A204.1 (cell line): ENCODE results near the gene FRMD4A.
"Not testable (repeated sequence)": the region's sequence is repeated elsewhere in the genome, so short reads cannot be mapped to it uniquely, and the experiment has no call there.

Experiments
- FAIRE-seq: peaks from 2 replicates; lab custom pipeline; 2012; peaks lifted over from hg19 to GRCh38; lab: Jason Lieb, UNC

The FRMD4A gene

DNA sequence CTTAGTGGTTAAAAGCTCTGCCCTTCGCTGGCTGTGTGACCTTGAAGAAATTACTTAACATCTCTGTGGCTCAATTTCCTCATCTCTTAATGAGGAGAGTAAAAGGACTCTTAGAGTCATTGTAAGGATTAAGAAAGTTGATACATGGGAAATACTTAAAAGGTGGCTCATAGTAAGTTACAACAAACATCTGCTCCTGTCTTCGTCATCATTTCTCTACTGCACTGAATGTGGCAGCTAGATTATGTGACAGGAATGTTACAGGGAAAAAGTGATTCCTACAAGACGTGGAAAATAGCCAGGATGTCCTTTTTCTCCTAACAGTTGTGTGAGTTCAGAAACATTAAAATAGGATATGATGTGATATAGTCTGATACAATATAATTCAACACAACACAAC is 184.7 kb downstream of the FRMD4A start:
- FAIRE-seq = no peak

- no peak for FAIRE-seq
These were observed 186.3 kb downstream of the FRMD4A start for GRCh38 chr10:14144451-14144850.

DNA sequence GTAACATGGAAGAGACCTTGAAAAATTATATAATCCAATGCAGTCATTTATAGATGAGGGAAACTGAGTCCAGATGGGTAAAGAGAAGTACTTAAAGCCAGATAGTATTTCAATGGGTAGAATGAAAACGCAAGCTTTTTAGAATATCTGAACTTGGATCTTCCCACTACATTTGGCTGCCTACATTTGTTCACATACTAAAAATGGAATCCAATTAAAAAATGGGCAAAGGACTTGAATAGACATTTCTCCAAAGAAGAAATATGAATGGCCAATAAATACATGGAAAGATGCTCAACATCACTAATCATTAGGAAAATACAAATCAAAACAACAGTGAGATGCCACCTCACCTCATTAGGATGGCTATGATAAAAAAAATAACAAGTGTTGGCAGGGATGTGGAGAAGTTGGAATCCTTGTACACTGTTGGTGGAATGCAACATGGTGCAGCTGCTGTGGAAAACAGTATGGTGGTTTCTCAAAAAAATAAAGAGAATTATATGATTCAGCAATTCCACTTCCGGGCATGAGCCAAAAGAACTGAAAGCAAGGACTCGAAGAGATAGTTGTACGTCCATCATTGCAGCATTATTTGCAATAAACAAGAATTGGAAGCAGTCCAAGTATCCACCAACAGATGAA is 188.0 kb downstream of the FRMD4A start:
- no peak for FAIRE-seq

DNA sequence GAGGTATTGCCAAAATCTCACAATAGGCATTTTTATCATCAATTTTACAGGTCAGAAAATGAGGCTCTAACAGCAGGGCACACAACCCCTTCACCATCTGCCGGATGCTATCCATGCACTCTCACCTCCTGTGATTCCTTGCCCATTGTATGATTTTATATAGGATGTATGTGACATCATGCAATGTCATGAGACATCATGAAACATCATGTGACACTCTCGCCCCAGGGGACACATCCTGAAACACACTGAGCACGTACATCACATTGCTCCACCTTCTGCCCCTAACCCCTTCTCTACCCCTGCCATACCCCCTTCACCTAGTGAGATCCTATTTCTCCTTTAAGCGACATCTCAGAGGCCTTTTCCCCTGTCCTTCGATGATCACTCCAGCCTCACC is 189.4 kb downstream of the FRMD4A start:
- FAIRE-seq = no peak

DNA sequence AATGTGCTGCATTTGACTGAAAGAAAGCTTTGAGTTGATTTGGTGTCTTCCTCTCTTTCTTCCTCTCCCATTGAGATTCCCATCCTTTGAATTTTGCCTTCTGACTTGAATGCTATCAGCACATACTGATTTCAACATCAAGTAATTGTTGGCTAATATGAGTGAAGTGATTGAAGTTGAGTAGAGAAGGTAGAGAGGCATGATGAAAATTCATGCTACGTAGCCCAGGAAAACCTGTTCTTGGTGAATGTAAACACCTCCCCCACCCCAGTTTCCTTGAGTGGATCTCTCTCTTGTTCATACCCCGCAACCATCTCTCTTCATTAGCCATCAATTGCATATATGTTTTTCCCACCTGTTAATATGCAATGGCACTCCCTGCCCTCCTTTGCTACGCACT is 193.3 kb downstream of the FRMD4A start:
- FAIRE-seq = no peak

DNA sequence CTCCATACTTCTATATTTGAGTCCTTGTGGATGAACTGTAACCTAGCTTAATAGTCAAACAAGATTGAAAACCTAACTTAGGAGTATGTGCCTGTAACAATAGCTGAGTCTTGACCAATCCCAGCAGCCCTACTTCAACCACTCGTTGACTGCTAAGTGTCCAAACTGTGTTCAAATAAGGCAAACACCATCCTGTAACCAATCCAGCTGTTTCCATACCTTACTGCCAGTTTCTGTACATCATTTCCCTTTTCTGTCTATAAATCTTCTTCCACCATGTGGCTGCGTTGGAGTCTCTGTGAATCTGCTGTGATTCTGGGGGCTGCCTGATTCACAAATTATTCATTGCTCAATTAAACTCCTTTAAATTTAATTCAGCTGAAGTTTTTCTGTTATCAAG is 195.5 kb downstream of the FRMD4A start:
- not testable (repeated sequence) for FAIRE-seq

GRCh38 chr10:14134275-14134674 is 196.4 kb downstream of the FRMD4A start:
- FAIRE-seq = no peak

DNA sequence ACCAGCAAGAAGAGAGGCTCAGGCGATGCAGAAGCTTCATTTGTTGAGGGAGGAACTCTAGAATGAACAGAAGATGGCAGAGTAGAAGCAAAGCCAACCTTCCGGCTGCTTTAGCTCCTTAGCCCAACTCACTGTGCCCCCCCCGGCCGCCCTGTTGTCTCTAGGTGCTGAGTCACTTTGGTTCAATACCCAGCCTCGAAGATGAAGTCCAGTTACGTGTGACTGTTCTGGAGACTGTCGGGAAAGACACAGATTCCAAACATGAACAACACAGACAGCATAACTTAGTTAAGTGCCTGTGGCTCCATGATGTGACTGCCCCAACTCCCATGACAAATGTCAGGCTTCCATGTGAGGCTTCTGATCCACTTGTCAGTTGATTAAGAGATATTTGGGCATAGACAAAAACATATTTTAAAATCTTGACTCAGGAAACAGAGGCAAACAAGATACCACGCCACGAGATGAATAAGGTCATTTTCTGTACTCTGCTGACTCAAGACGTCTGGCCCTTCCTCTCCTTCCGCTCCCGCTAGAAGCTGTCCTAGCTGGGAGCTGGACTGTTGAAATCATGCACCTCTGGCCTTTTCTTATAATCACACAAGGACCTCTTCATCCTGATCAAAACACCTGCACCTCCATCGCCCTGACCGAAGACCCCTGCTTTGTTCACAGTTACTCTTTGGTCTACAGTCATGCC is 199.3 kb downstream of the FRMD4A start:
- FAIRE-seq = no peak

DNA sequence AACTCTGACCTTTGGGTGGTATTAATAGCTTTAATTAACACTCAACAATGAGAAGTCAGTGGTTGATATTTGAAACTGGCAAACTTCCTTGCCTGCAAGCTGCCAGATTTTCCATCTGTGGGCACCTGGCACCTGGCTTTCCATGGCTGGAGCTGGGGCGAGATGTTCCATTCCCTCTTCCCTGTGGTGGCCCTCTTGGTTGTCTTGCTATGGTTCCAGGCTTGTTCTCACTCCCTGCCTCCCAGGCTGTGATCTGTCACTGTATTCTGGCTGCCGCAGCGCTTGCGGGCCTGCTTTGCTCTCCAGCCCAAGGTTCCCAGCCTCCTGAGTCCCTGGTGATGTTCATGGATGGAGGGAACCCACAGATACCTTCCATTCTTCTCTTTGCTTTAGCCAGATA is 201.0 kb downstream of the FRMD4A start:
- FAIRE-seq = no peak

GRCh38 chr10:14128519-14128918 is 202.2 kb downstream of the FRMD4A start:
- no peak for FAIRE-seq

DNA sequence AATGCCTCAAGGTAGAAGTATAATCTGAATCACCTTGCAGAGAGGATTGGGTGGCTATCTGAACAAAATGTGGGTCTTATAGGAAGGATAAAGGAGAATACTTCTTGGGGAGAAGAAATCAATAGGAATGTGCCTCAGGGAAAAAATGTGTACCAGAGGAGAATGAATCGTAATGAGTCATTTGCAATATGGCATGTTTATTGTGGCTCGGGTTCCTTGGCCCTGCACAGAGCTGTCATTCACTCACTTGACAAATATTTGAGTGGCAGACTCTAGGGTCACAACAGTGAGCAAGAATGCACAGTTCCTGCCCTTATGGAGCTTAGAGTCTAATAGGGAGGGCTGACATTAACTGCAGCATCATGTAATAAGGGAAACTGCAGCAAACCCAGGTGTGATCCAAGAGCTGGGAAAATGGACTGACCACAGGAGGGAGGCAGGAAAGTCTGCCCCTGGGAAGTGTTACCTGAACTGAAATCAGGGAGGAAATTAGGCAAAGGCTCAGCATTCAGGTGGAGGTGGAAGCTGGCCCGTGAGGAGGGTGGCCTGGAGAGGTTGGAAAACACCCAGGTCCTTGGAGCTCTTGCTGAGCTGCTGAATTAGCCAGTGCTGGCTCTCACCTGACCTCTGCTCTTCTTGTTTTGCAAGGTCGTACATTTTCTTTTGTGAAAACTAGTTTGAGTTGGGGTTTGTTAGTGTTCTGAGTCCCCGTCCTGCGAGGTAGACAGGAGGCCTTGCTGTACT is 203.9 kb downstream of the FRMD4A start:
- no peak for FAIRE-seq

GRCh38 chr10:14125564-14125963 is 205.2 kb downstream of the FRMD4A start:
- FAIRE-seq = no peak

DNA sequence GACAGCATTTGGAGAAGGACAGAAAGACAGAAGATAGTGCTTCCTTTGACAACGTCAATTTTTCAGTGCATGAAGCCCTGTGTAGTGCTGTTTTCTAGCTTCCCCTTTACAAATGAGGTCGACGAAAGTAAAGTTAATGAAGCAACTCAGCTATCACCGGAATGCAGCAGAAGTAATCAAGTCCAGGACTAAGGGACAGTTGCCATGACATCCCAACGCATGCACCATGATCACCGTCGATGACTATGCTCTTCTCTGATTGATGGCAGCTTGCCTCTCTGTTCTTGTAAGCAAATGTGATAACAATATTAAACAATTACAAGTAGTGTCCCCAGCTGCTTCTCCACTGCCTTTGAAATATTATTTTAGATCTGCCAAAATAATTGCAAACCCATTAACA is 205.8 kb downstream of the FRMD4A start:
- FAIRE-seq = no peak

DNA sequence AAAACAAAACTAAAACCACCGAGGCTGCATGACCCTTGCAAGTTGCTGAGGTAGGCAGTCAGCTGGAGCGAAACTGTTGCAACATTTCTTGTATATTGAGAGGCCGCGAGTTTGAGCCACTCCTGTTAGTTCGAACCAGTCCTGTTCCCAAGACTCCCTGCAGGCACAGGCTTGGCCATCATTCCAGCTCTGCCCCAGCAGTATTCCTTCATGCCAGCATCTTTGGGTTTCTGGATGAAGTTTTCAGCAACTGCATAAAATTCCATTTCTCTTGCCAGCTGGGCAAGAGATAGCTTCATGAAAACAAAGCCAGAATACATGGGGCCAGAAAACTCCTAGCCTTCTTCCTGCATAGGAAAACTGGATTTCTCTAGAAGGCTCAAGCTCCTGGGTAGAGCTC is 207.6 kb downstream of the FRMD4A start:
- FAIRE-seq = no peak

GRCh38 chr10:14120812-14121211 is 209.9 kb downstream of the FRMD4A start:
- FAIRE-seq = no peak

DNA sequence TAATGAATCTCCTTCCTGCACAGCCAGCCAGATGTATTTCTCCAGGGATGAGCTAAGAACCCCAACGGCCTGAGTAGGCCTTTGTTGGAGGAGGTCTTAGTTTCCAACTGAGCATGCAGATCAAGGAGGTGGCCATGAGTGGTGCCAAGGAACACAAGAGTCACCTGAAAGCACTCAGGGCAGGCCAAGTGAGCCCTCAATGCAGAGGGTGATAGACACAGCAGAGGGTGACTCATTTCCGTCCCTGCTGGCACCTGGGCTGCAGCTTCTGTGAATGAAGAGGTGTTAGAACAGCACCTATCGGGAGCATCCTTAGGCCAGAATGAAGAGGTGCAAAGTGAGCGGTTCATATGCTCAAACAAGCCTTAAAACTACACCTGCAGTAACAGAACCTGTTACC is 211.8 kb downstream of the FRMD4A start:
- no peak for FAIRE-seq

DNA sequence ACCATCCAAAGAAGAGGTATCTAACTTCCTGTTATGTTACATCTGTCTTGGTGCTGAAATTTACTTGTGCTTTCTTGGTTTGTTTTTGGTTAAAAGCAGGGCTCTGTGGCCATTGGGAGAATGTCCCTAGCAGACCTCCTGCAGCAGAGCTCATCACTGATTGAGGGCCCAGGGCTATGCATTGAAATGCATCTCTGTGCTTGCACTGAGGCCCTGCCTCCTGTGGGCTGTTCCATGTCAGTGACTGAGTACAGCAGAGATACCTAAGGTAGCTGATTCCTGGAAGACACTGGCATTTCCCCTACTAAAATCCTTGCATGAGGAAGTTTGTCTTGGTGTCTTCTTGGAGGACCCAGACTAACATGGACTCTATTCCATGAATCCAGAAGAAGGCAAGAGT is 213.9 kb downstream of the FRMD4A start:
- no peak for FAIRE-seq

GRCh38 chr10:14116021-14116420 is 214.7 kb downstream of the FRMD4A start:
- FAIRE-seq = no peak

DNA sequence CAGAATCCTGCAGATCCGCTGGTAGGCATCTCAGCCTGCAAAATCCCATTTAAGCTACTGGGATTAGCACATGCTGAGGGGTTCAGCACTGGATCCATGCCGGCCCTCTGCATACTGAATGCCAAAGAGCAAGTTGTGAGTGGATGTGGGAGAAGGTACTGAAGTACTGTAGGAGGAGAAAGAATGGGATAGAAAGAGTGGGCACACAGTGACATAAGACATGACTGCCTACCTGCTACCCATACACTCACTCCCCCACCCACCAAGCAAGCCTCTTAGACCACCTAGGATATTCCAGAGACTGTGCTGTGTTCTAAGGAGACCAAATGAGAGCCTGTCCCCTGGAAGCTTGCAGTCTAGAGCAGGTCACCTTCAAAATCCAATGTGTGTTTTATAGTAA is 215.9 kb downstream of the FRMD4A start:
- no peak for FAIRE-seq

DNA sequence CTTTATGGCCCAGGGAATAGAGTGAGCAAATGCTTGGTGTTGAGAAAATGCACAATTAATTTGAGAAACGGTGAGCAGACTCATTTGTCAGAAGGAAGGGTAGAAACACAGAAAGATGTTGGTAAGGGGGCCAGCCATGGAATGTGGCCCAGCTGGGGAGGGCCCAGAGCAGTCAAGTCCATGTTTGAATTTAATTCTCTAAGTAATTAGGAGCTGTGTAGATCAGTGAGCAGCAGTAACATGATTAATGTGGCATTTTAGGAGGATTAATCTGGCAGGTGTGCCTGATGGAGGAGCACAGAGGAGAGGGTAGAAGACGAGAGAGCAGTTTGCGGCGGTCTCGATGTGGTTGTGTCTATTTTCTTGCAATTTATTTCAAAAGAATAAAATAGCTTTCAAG is 218.7 kb downstream of the FRMD4A start:
- FAIRE-seq = no peak

DNA sequence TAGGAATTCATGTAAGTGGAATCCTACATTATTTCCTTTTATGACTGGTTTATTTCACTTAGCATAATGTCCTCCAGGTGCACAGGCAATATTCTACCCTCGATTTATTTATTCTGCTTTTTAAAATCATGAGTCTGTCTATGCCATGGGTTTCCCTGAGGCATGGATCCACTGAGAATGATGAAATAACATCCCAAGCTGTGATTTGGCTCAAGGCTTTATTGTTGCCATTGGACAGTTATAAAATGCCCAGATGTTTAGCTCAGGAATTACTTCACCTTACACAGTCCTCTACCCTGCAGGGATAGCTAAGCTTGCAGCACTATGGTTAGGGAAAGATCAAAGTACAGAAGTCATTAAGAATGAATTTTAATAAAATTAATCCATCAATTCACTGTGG is 219.5 kb downstream of the FRMD4A start:
- FAIRE-seq = no peak

GRCh38 chr10:14106828-14107227 is 223.9 kb downstream of the FRMD4A start:
- no peak for FAIRE-seq

GRCh38 chr10:14102056-14102455 is 228.7 kb downstream of the FRMD4A start:
- FAIRE-seq = no peak

DNA sequence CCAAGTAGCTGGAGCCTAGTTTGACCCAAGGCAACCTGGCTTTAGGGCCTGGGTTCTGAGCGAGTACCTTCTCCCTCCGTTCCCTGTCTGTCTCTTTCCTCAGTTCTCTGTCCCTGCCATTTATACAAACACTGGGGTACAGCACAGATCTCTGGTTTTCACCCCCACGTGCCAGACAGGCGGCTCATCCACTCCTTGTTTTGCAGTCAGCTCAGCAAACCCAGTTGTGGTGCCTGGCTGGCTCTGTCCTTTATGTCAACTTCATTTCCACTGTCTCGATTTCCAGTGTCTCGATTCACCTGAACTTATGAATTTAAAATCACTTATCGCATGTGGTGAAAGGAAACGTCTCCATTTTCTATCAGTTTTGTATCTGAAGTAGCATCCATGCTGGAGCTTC is 230.8 kb downstream of the FRMD4A start:
- no peak for FAIRE-seq
